HuH-7.5 (cell line): ENCODE measurements around the gene ARHGEF5.
"Not testable (repeated sequence)": the region's sequence is repeated elsewhere in the genome, so short reads cannot be mapped to it uniquely, and the experiment has no call there.

Experiments
- DNase-seq: peaks from one replicate; pipeline ENCODE4 v3.0.0; 2011; ENCODE audit warnings: low spot score

ARHGEF5 gene

DNA sequence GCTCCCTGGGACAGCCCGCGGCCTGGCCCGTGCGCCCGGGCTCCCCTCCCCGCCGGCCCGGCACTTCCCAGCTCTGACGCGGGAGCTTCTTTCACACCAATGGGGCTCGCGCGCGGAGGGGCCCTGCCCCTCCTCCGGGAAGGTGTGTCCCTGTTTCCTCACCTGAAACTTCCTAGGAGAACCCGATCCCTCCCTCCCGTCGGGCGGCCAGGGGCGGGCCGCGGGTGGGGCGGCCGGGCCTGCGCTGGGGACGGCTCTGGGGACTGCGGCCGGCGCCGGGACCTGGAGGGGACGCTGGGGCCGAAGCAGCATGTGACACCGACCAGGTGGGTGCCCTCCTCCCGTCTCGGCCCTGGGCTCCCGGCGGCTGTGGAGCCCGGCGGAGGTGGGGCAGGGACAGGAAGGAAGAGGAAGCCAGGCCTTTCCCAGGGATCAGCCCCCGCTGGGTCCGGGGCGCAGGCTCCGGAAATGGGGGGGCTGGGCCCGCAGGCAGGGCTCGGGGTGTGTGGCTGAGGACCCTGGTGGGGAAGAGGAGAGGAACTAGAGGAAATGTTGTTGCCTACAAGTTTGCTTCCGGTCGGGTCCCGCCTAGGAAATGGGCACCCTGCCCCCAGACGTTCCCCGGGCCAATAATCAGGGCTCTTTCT, at the start of gene ARHGEF5:
Gene ARHGEF5, plus strand, starts transcription at position 227 of the 647 bp plus-strand sequence. CDS start 7,268 bp downstream, outside the sequence.
- DNase-seq: not testable (repeated sequence)

DNA sequence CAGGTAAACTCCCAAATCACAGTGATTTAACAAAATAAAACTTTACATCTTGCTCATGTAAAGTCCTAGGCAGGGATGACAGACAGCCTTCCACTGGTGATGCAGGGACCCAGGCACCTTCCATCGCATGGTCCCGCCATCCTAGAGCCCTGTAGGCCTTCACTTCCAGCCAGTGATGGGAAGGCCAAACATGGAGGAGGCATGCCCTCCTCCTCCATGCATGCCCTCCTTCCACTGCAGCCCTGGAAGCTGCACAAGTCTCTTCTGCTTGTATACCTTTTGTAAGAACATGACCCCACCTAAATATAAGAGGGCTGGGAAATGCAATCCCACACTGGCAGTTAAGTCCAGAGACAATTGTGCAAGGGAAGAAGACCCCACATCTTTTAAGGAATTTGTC, 45.5 kb upstream of the ARHGEF5 start:
- not testable (repeated sequence) for DNase-seq

DNA sequence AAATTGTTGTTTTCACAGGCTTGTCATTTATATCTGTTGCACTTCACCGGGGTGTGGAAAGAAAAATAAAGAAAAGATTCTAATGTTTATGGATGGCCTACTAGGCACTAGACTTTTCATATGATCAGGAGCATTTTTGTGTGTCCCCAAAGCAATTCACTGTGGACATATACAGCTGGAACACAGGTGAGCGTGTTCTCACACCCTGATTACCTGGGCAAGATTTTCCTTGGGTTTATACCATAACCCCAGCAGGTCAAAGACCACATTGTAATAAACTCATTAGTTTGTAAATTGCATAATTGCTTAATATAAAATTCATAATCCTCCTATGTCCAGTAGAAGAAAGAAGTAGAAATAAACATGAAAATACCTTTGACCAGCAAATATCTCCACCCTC, 44.0 kb upstream of the ARHGEF5 start:
- DNase-seq: not testable (repeated sequence)

DNA sequence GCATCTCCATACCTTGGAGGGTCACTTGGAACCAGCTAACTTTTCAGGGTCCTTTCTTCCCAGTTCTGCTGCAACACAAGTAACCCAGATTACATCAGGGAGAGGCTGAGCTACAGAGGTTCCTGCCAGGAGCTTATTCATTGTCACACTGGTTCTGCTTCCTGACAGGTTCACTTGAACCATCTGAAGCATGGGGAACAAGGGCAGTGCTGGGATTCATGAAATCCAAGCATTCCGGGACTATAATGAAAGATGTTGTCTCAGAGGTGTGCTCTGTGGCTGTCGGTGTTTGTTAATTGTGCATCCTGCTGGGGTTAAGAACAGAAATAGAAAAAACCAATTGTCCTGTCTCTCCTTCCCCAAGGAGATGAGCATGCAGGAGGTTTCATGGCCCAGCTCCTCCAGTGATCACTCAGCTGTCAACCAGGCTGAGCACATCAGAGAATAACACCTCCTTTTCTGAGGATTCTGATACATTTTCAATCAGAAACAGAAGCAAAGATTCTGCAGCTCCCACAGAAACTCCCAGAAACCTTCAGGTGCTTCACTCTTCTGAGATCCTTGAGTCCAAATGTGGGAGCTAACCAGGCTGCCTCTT, 43.2 kb upstream of the ARHGEF5 start, which contains the start of gene OR2A1:
Gene OR2A1, plus strand, starts transcription at position 548 of the 598 bp plus-strand sequence. CDS start 5,706 bp downstream, outside the sequence.
- DNase-seq: not testable (repeated sequence)

DNA sequence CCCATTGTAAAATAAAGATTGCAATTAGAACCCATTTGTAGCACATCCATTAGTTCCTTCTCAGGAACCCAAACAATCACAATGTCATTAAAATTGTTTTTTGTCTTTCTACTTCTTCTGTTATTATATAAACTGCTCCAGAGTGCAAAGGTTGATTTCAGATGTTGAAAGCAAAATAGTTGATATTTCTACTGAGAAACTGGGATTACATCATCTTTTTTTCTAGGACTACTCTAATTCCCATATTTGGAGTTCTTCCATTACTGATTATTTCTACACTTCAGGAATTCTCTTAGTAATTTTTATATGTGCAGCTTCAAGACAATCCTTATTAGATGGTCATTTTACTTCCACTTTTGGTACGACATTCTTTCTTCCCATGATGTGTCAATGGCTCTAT, 37.7 kb upstream of the ARHGEF5 start:
- DNase-seq: not testable (repeated sequence)

DNA sequence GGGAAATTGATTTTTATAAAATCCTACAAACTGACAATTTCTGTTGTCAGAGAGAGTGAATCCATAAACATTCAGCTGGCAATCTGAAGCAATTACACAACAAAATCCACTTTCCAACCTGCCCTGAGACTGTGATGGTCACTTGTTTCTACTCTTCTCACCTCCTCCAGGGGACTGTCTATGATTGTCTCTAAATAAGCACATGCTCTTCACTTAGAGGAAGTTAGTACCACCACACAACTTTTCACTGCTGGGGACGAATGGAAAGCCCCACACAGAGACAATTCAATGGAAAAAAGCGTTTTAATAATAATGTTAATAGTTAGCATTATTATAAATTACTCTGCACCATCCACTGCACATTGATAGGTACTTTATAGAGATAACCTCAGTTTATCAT, 35.7 kb upstream of the ARHGEF5 start:
- not testable (repeated sequence) for DNase-seq

DNA sequence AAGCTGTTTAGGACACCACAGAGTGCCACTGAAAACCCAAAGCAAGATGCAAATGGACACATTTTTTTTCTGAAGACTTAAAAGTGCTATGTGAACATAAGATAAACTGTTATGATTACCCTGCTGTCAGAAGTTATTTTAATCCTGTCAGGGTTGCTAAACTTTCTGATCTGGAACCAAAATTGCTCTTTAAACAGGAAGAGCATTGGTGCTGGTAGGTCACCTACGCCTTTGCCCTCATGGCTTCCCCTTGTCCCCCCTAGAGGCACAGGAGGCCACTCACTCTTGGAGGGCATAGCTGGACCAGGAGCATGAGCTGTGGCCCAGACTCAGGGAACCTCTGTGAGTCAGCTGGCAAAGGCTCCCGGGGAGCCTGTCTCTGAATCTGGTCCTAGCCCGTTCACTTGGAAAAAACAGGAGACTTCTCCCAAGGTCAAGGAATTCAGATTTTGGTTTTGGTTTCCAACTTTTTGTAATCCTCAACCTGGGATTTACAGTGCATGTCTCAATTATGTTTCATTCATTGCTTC, 33.5 kb upstream of the ARHGEF5 start:
- not testable (repeated sequence) for DNase-seq

DNA sequence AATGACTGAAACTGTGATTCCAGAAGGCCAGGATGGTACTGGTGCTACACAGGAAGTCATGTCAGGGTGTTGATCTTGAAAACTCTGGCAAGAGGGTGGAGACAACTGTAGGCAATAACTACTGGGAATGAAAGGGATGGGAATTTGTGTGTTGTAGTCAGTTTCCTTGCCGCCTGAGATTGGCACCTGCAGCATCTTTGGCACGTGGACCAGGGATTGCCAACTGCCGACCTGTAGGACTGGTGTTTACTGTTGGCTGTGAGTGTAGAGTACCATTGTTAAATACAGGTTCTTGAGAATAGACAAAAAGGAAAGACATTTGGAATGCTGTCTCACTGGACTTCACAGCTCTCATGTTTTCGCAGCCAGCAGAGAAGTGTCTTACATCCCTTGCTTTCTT, 31.8 kb upstream of the ARHGEF5 start:
- DNase-seq: not testable (repeated sequence)

DNA sequence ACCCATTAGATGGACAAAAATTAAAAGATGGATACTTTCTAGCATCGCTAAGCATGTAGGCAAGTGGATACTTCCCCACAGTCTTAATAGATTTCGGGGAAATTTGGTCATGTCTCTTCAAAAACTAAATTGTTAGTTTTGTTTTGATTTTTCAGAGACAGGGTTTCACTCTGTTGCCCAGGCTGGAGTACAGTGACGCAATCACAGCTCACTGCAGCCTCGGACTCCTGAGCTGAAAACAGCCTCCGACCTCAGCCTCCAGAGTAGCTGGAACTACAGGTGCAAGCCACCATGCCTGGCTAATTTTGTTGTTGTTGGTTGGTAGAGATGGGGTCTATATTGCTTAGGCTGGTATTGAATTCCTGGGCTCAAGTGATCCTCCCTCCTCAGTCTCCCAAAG, 29.3 kb upstream of the ARHGEF5 start:
- not testable (repeated sequence) for DNase-seq

DNA sequence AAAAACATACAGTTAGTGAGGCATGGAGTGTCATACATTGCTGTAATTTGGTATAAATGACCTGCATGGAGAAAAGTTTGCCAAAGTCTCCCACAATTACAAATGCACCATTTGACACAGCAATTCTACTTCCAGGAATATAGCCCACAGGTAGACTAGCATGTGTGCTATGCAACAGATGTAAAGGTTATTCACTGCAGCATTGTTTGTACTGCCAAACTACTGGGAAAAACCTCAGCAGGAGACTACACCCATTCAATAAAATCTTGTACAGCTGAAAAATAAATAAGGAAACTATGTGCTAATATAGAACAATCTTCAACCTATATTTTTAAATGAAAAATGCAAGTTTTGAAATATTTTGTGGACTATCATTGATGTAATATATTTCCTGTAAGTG, 25.2 kb upstream of the ARHGEF5 start:
- not testable (repeated sequence) for DNase-seq

DNA sequence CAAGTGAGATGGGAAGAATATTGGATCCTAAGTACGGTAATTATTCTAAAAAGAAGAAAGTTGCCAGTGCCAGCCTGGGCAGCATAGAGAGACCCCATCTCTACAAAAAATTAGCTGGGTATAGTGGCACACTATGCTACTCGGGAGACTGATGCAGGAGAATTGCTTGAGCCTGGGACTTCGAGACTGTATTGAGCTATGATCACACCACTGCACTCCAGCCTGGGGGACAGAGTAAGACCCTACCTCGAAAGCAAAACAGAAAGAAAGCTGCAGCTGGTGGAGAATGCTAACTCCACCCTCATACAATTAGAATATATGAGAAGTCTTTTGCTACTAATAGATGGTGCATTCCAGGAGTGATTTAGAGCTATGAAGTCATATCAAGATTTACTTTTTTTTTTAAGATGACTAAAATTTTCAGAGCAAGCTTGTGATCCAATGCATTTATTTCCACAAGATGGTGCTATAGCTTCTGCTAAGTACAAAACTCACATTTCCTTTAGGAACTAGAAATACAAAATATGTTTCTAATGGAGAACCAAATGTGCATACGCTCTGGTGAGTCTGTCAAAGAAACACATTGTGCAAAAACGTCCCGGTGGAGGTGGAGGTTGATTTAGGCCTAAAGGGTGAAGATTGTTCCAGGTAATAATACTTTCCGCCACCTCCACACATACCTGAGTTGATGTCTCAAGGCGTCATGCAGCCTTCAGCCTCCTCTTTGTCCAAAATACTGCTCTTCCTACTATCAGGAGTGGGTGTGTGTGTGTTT, 23.8 kb upstream of the ARHGEF5 start:
- DNase-seq: not testable (repeated sequence)

DNA sequence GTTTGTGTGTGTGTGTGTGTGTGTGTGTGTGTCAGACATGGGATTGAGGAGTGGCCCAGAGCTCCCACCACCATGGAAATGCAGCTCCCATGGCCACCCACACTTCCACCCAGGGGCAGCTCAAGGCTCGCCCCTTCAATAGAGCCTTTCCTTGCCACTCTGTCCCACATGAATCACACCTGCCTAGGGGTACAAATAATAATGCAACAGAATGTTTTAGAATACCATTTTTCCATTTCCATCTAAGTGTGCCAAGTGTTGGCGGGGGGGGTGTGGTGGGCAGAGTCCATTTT, 23.3 kb upstream of the ARHGEF5 start:
- DNase-seq: not testable (repeated sequence)

DNA sequence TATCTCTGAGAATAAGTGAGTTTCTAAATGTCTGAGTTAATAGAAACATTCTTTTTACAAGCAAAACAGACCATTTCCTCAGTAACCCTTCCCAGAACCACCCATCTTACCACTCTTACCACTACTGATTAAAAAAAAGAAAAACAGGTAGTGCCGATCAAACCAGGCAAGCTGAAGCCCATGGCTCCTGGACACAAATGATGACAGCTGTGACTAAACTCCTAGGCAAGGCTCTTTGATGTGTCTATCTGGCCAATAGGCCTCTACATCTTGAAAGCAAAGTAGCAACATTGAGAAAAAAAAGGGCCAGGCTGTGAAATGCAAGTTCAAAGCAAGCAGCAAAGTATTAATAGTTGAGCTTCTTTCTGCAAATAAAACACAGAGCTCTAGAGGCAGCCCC, 6.6 kb upstream of the ARHGEF5 start:
- DNase-seq: not testable (repeated sequence)

DNA sequence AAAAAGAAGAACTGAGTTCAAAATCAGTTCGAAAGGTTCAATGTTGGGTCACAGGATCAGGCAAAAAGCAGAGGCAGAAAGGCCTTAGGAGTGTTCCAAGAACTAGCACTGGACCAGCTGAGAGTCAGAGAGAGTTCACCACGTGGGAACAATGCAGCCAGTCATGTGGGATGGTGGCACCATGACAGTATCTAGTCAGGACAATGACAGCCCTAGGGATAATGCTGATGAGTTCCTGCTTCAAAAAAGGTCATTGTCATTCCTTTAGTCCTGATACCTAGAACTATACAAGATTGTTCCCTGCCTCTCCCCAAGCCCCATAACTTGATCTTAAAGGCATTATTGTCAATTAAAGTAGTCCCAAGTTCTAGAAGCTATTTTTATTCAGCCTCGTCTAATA, 3.5 kb upstream of the ARHGEF5 start:
- DNase-seq: not testable (repeated sequence)

DNA sequence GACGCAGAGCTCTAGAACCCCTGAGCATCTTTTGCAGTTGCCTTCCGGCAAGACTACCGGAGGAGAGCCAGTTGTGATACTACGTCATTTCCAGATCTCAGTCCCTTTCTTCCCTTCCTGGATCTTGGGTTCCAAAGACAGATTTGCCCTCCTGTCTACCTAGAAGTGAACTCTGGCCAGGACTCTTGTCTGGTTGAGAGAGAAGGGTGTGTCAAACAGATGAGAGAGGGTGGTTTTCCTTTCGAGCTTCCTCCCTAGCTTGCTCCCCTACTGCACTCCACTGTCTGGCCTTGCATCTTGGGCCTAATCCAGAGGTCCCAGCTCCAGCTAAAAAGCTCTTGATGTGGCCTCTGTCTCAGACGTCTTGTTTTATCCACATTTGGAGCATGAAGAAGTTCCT, 983 bp downstream of the ARHGEF5 start:
- not testable (repeated sequence) for DNase-seq

DNA sequence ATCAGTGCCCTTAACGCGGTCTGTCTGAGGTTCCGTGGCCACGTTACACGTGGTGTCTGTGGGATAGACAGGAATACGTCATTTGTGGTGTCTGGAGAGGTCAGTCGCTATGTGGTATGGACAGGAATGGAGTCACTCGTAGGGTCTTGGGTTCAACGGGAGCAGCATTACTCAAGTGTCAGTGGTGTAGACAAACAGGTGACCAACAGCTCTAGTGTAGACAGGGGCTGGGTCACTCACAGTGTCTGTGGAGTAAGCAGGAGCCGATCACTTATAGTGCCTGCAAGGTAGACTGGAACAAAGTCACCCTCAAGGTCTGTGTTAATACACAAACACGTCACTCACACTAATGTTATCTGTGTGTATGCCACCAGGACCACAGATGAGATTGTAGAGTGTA, 1.7 kb downstream of the ARHGEF5 start:
- DNase-seq: not testable (repeated sequence)

DNA sequence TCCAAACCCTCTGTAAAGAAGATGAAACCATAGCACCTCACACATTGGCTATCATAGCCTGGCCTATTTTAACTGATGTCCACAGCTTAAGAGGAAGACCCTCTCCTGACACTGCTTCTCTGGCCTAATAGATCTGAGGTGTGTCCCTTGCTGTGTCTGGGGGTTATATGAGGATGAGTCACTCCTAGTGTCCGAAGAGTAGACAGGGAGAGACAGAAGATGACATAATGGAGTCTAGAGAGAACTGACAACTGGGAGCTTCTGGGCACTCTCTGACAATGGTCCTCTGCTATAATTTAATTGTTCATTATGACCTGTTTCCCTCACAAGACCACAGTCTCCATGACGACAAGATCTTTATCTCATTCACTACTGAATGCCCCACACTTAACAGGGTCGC, 6.9 kb downstream of the ARHGEF5 start:
- not testable (repeated sequence) for DNase-seq

DNA sequence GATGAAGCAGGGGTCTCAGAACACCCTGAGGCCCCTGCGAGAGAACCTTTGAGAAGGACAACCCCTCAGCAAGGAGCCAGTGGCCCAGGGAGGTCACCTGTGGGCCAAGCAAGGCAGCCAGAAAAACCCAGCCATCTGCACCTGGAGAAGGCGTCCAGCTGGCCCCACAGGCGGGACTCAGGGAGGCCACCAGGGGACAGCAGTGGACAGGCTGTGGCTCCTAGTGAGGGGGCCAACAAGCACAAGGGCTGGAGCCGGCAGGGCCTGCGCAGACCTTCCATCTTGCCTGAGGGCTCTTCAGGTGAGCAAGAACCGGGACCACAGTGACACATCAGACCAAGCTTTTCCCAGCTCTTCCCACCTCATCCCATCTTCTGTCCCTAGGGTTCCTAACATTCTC, 10.3 kb downstream of the ARHGEF5 start:
- not testable (repeated sequence) for DNase-seq

DNA sequence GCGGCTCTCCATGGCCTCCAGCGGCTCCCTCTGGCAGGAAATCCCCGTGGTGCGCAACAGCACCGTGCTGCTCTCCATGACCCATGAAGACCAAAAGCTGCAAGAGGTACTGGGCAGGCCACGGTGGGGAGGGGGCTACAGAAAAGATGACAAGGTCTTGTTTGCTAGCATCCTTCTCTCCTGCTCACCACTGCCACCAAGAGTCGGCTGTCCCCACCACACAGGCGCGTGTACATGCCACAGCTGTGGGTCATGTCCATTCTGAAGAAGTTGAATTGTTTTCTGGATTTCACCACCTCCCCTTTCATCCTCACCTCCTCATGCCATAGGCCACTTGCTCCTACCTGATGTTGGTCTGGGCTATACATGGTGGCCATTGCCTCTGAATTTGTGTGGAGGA, 12.0 kb downstream of the ARHGEF5 start:
- not testable (repeated sequence) for DNase-seq

DNA sequence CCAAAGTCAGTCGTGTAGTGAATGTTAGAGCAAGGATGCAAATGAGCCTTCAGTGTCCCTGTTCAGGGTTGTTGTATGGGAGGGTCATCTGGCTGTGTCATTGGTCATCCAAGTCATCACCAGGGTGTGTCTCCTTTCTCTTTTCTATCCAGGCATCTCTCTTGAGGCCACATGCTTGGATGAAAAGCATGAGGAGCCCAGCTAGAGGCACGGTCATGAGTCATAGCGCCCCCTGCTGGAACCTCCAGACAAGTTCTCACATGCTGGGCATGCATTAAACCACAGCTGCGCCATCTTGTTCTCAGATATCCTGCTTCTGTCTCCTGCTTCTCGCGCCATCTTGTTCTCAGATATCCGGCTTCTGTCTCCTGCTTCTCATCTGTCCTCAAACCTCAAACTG, 14.0 kb downstream of the ARHGEF5 start:
- not testable (repeated sequence) for DNase-seq

DNA sequence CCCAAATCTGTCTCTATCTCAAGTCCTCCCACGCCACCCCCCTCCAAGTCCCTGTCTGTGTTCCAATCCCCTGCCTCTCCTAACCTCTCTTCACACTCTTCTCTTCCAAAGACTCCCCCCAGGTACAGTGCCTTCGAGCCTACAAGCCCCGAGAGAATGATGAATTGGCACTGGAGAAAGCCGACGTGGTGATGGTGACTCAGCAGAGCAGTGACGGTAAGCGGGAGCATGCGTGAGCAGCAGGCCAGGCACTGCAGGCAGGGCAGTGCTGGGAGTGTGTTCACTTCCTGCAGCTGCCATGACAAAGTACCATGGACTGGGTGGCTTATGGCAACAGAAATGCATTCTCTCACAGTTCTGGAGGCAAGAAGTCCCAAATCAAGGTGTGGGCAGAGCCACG, 23.4 kb downstream of the ARHGEF5 start:
- DNase-seq: no peak

DNA sequence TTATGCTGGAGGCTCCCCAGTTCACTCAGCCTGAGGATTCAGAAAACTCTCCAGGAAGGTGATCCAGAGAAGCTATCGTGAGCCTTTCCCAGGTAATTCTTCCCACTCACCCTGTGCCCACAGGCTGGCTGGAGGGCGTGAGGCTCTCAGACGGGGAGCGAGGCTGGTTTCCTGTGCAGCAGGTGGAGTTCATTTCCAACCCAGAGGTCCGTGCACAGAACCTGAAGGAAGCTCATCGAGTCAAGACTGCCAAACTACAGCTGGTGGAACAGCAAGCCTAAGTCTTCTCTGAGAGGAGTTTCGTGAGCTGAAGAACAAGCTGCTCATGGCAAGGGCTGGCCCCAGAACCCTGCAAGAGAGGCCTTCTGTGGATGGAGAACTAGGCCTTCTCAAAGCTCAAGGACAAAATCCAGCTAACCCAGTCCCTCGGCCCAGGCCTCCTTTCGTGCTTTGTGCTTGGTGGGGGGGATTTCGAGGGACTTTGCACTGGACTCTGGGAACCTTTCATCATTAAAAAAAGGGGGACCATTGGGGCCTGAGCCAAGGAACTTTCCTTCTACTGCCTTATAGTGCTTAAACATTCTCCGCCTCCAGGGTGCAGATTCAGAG, 24.7 kb downstream of the ARHGEF5 start:
- DNase-seq: no peak
